ENCODE measurements around the gene RNF144A. TPM values are rescaled to one million over a fixed set of nuclear protein-coding genes. Genes with fewer than 3 reads are reported as not detected.

RNF144A gene
- total RNA-seq, 1 experiment from 2014 or later: 9.5 TPM

DNA sequence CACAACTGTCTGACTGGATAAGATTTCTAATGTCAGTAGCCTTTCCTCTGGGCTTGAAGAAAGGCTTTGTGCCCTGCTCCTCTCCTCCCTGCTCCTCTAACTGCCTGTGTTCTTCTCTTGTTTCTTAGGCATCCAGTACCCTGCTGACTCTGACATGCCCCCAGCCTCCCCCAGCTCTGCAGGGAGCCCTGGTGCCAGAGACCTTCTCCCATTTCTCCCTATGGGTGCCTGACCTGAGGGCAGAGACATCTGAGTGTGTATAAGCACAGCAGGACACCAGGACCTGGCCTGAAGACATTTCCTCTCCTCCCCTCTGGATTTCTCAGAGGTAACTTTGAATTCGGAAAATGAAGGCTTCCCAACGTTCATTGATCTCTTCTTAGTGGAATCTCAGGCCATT is 23.6 kb downstream of the RNF144A start:
- Histone ChIP-seq H3K27me3 (ENCODE audit: low read length) (no peaks in the 10 kb centered on the region), H3K36me3 (ENCODE audit: low read depth, low read length) (no peaks in the 10 kb centered on the region), H3K79me2 (ENCODE audit: low read length) (no peaks in the 10 kb centered on the region), H3K4me1 (ENCODE audit: insufficient read depth, low read length) (peaks cover 7% of the 10 kb centered on the region), H2AFZ (ENCODE audit: low read length) (no peak overlapping the region), H3K4me3 (ENCODE audit: low read length) (no peak overlapping the region), H3F3A (ENCODE audit: low read length, unreplicated experiment) (no peaks in the 10 kb centered on the region), H3K27ac (ENCODE audit: low read length) (no peak overlapping the region), H3K9me3 (ENCODE audit: low read length) (no peaks in the 10 kb centered on the region), H3K4me2 (ENCODE audit: low read length) (no peak overlapping the region), H3K9me2 (replicated peaks; ENCODE audit: low read length) (no peaks in the 10 kb centered on the region), H3K9ac (ENCODE audit: low read length) (no peak overlapping the region), H4K20me1 (ENCODE audit: low read length) (peaks cover 6% of the 10 kb centered on the region; the same call in 1 of the 2 replicates)
- BruUV-seq (replicated peaks): no TSS peak
- no peak for ATAC-seq
- CTCF ChIA-PET: no interaction called here
- intact Hi-C loops (cut with micrococcal nuclease): no loop called here
- no peak for DNase-seq
- TF ChIP-seq, protein P1, sequence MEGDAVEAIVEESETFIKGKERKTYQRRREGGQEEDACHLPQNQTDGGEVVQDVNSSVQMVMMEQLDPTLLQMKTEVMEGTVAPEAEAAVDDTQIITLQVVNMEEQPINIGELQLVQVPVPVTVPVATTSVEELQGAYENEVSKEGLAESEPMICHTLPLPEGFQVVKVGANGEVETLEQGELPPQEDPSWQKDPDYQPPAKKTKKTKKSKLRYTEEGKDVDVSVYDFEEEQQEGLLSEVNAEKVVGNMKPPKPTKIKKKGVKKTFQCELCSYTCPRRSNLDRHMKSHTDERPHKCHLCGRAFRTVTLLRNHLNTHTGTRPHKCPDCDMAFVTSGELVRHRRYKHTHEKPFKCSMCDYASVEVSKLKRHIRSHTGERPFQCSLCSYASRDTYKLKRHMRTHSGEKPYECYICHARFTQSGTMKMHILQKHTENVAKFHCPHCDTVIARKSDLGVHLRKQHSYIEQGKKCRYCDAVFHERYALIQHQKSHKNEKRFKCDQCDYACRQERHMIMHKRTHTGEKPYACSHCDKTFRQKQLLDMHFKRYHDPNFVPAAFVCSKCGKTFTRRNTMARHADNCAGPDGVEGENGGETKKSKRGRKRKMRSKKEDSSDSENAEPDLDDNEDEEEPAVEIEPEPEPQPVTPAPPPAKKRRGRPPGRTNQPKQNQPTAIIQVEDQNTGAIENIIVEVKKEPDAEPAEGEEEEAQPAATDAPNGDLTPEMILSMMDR (conservative IDR thresholded peaks at IDR 0.05; ENCODE audit: low read depth, low read length): no peak
- TF ChIP-seq EZH2phosphoT487 (IDR thresholded peaks at IDR 0.05; ENCODE audit: borderline replicate concordance, low read length) (no peak), EZH2 (IDR thresholded peaks at IDR 0.05; ENCODE audit: low read length, unreplicated experiment) (no peak)
- POLR2A ChIA-PET (ENCODE audit: unreplicated experiment): no interaction called here

DNA sequence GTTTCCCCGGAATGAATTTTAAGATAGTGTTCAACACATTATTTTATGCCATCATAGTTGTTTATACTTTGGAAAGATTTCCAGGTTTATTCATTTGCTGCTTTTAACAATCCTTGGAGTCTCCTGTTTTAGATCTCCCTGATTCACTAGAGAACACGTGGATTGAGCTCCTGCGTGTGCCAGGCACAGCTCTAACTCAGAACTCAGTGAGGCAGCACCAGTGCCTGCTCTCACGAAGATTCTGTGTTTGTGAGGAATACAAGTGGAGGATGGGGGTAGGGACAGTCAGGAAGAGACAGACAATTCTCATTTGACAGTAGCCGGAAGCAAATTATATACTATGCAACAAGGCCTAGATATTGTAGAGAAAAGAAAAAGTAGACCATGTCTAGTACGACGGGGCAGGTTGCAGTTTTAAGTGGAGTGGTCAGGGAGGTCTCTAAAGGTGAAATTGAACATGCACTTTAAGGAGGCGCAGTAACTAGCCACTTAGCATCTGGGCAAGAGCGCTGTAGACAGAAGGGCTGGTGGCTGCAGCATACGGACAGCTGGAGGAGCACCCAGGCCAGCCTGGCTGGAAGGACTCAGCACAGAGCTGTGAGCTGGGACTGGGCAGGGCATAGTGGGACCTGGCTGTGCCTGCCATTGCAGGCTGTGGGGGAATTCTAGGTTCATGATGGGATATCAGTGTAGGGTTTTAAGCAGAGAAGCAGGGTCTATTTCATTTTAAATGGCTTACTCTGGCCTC is 24.3 kb downstream of the RNF144A start:
- intact Hi-C loops (cut with micrococcal nuclease): no loop called here
- BruUV-seq (replicated peaks): no TSS peak
- Histone ChIP-seq H3K36me3 (ENCODE audit: low read depth, low read length) (no peaks in the 10 kb centered on the region), H3K4me2 (ENCODE audit: low read length) (no peak overlapping the region), H3K27me3 (ENCODE audit: low read length) (no peaks in the 10 kb centered on the region), H3K9me2 (replicated peaks; ENCODE audit: low read length) (no peaks in the 10 kb centered on the region), H3K4me3 (ENCODE audit: low read length) (no peak overlapping the region), H3K9ac (ENCODE audit: low read length) (no peak overlapping the region), H3F3A (ENCODE audit: low read length, unreplicated experiment) (no peaks in the 10 kb centered on the region), H3K27ac (ENCODE audit: low read length) (no peak overlapping the region), H4K20me1 (ENCODE audit: low read length) (peaks cover 6% of the 10 kb centered on the region; the same call in 1 of the 2 replicates), H3K79me2 (ENCODE audit: low read length) (no peaks in the 10 kb centered on the region), H3K4me1 (ENCODE audit: insufficient read depth, low read length) (peaks cover 13% of the 10 kb centered on the region), H2AFZ (ENCODE audit: low read length) (no peak overlapping the region), H3K9me3 (ENCODE audit: low read length) (no peaks in the 10 kb centered on the region)
- no peak for ATAC-seq
- TF ChIP-seq EZH2phosphoT487 (IDR thresholded peaks at IDR 0.05; ENCODE audit: borderline replicate concordance, low read length) (no peak), EZH2 (IDR thresholded peaks at IDR 0.05; ENCODE audit: low read length, unreplicated experiment) (no peak)
- TF ChIP-seq, protein P1 (conservative IDR thresholded peaks at IDR 0.05; ENCODE audit: low read depth, low read length): no peak
- POLR2A ChIA-PET (ENCODE audit: unreplicated experiment): no interaction called here
- CTCF ChIA-PET: no interaction called here
- no peak for DNase-seq

DNA sequence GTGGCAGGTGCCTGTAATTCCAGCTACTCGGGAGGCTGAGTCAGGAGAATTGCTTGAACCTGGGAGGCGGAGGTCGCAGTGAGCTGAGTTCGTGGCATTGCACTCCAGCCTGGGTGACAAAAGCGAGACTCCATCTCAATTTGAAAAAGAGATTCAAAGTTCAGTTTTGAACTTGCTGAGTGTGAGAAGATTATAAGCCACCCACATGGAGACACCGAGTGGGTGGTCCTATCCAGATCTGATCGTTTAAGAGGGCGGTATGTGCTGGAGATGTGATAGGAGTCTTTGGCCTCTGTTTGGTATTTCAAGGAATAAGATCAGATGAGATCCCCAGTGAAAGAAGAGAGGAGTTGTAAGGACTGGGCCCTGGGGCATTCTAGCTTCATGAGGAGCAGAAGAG is 25.6 kb downstream of the RNF144A start:
- Histone ChIP-seq H3F3A (ENCODE audit: low read length, unreplicated experiment) (no peaks in the 10 kb centered on the region), H3K9me3 (ENCODE audit: low read length) (no peaks in the 10 kb centered on the region), H3K9me2 (replicated peaks; ENCODE audit: low read length) (no peaks in the 10 kb centered on the region), H3K4me1 (ENCODE audit: insufficient read depth, low read length) (peaks cover 20% of the 10 kb centered on the region), H3K27me3 (ENCODE audit: low read length) (no peaks in the 10 kb centered on the region), H3K27ac (ENCODE audit: low read length) (no peak overlapping the region), H3K79me2 (ENCODE audit: low read length) (no peaks in the 10 kb centered on the region), H3K36me3 (ENCODE audit: low read depth, low read length) (no peaks in the 10 kb centered on the region), H2AFZ (ENCODE audit: low read length) (no peak overlapping the region), H3K4me2 (ENCODE audit: low read length) (no peak overlapping the region), H3K4me3 (ENCODE audit: low read length) (no peak overlapping the region), H3K9ac (ENCODE audit: low read length) (no peak overlapping the region), H4K20me1 (ENCODE audit: low read length) (peaks cover 6% of the 10 kb centered on the region; the same call in 1 of the 2 replicates)
- TF ChIP-seq EZH2 (IDR thresholded peaks at IDR 0.05; ENCODE audit: low read length, unreplicated experiment) (no peak), EZH2phosphoT487 (IDR thresholded peaks at IDR 0.05; ENCODE audit: borderline replicate concordance, low read length) (no peak)
- TF ChIP-seq, protein P1 (conservative IDR thresholded peaks at IDR 0.05; ENCODE audit: low read depth, low read length): no peak
- intact Hi-C loops (cut with micrococcal nuclease): no loop called here
- POLR2A ChIA-PET (ENCODE audit: unreplicated experiment): no interaction called here
- CTCF ChIA-PET: no interaction called here
- ATAC-seq: no peak
- no TSS peak for BruUV-seq (replicated peaks)
- no peak for DNase-seq
